CD8-positive, alpha-beta memory T cell (primary cell): ENCODE results near the gene KCNJ6. TPM values are rescaled to one million over a fixed set of nuclear protein-coding genes. Genes with fewer than 3 reads are reported as not detected.

Experiments
- CTCF ChIA-PET: fragments of 350-600 bp; sonication (Branson Sonifier 250); formaldehyde crosslinking; loops from one replicate; lab custom pipeline; 2021; ENCODE audit warnings: antibody characterized with exemption; lab: Charles Lee
- POLR2A ChIA-PET: fragments of 350-600 bp; sonication (Branson Sonifier 250); formaldehyde crosslinking; loops from one replicate; lab custom pipeline; 2021; ENCODE audit warnings: antibody characterized with exemption; lab: Charles Lee
- DNase-seq, 5 donors: peaks; one replicate each; pipeline versions ENCODE4 v3.0.0 to v3.0.0-alpha.2; 2020 to 2022; ENCODE audit warnings: mixed read lengths in 1 of 5
- H3K27ac ChIP-seq: one replicate; pipeline ENCODE4 v1.7.0; 2013; ENCODE audit warnings: low read depth, mild to moderate bottlenecking, low read length, moderate library complexity
- H3K27me3 ChIP-seq: 2 replicates; pipeline ENCODE4 v1.7.0; 2013; ENCODE audit warnings: low read length, mild to moderate bottlenecking; ENCODE audit not compliant: insufficient read depth, poor library complexity, severe bottlenecking
- H3K36me3 ChIP-seq: 2 replicates; pipeline ENCODE4 v1.7.0; 2013; ENCODE audit warnings: mild to moderate bottlenecking, low read length, moderate library complexity; ENCODE audit not compliant: insufficient read depth
- H3K4me1 ChIP-seq: 2 replicates; pipeline ENCODE4 v1.7.0; 2013; ENCODE audit warnings: mild to moderate bottlenecking, low read length, moderate library complexity; ENCODE audit not compliant: insufficient read depth
- H3K4me3 ChIP-seq: 2 replicates; pipeline ENCODE4 v1.7.0; 2013; ENCODE audit warnings: mild to moderate bottlenecking, low read length
- H3K9me3 ChIP-seq: 2 replicates; pipeline ENCODE4 v1.7.0; 2013; ENCODE audit warnings: mild to moderate bottlenecking, low read length
- H3K27ac Mint-ChIP-seq, 8 donors: one replicate each; pipeline ENCODE4 v1.8.0; 2020 to 2021; ENCODE audit warnings: mixed read lengths in 8 of 8, mild to moderate bottlenecking in 6 of 8, inconsistent platforms in 3 of 8, moderate library complexity in 3 of 8
- H3K27me3 Mint-ChIP-seq, 2 donors: one replicate each; pipeline ENCODE4 v1.8.0; 2020 to 2021; ENCODE audit warnings: mixed read lengths in 2 of 2, mild to moderate bottlenecking in 1 of 2, moderate library complexity in 1 of 2
- H3K36me3 Mint-ChIP-seq, 3 donors: one replicate each; pipeline ENCODE4 v1.8.0; 2020 to 2021; ENCODE audit warnings: mixed read lengths in 3 of 3, inconsistent platforms in 1 of 3, mild to moderate bottlenecking in 1 of 3
- H3K4me1 Mint-ChIP-seq, 3 donors: one replicate each; pipeline ENCODE4 v1.8.0; 2020 to 2021; ENCODE audit warnings: mixed read lengths in 3 of 3, inconsistent platforms in 1 of 3, mild to moderate bottlenecking in 1 of 3
- H3K4me3 Mint-ChIP-seq, 7 donors: one replicate each; pipeline ENCODE4 v1.8.0; 2020 to 2021; ENCODE audit warnings: mixed read lengths in 7 of 7, mild to moderate bottlenecking in 6 of 7, moderate library complexity in 4 of 7, inconsistent platforms in 2 of 7
- H3K9me3 Mint-ChIP-seq, 5 donors: one replicate each; pipeline ENCODE4 v1.8.0; 2020 to 2022; ENCODE audit warnings: mixed read lengths in 5 of 5, mild to moderate bottlenecking in 3 of 5, moderate library complexity in 2 of 5, inconsistent platforms in 1 of 5
- polyA plus RNA-seq: library from polyadenylated mRNA; unstranded; fragments of 300-500 nt; fragmentation: Illumina TruSeq; gene quantifications from one replicate; pipeline ENCODE4 v1.2.3, GENCODE V29; 2021
- total RNA-seq, 2 experiments: library from RNA; stranded (reverse); gene quantifications; one replicate each; pipeline ENCODE4 v1.2.3, GENCODE V29; 2021

KCNJ6 gene
- total and polyA plus RNA-seq, 3 experiments from 2014 or later, result not detected

GRCh38 chr21:37561506-37561905 is 354.8 kb downstream of the KCNJ6 start:
- no peaks in the 10 kb centered on the region for H3K27me3 ChIP-seq
- Mint-ChIP-seq H3K4me3 (peak overlapping the region in 3 of 7 donors; percentile 61 to 98 (median 97)), H3K4me1 (peaks cover 17 to 28% (median 19%) of the 10 kb centered on the region in 3 donors), H3K27ac (peak overlapping the region in 1 of 8 donors; percentile 100), H3K9me3 (peaks cover 0 to 3% (median 0%) of the 10 kb centered on the region in 5 donors), H3K36me3 (peaks cover 0 to 5% (median 0%) of the 10 kb centered on the region in 3 donors), H3K27me3 (peaks cover 3 to 5% of the 10 kb centered on the region in 2 donors)
- no peaks in the 10 kb centered on the region for H3K9me3 ChIP-seq
- POLR2A ChIA-PET, result no interaction called here
- H3K36me3 ChIP-seq, result no peaks in the 10 kb centered on the region
- no peak for DNase-seq
- no peak overlapping the region for H3K27ac ChIP-seq
- CTCF ChIA-PET, result no interaction called here
- peaks cover 16% of the 10 kb centered on the region for H3K4me1 ChIP-seq
- no peak overlapping the region for H3K4me3 ChIP-seq

- DNase-seq, result no peak
- POLR2A ChIA-PET, result interaction anchor here (0.5 kb wide), 1 partner anchor 408 kb away, joined by 5 read pairs; no protein-coding TSS in a partner anchor
- Histone ChIP-seq H3K27me3 (no peaks in the 10 kb centered on the region), H3K27ac (no peak overlapping the region), H3K4me3 (no peak overlapping the region), H3K36me3 (no peaks in the 10 kb centered on the region), H3K4me1 (peaks cover 16% of the 10 kb centered on the region), H3K9me3 (no peaks in the 10 kb centered on the region)
- H3K4me1 Mint-ChIP-seq, result peaks cover 17 to 21% (median 18%) of the 10 kb centered on the region in 3 donors
- peaks cover 3 to 14% of the 10 kb centered on the region in 2 donors for H3K27me3 Mint-ChIP-seq
- H3K36me3 Mint-ChIP-seq, result peaks cover 0 to 5% (median 0%) of the 10 kb centered on the region in 3 donors
- H3K27ac Mint-ChIP-seq, result peak overlapping the region in 1 of 8 donors; percentile 33
- H3K4me3 Mint-ChIP-seq, result no peak overlapping the region
- peaks cover 0 to 3% (median 0%) of the 10 kb centered on the region in 5 donors for H3K9me3 Mint-ChIP-seq
- CTCF ChIA-PET, result no interaction called here
Observed at GRCh38 chr21:37560385-37560784, 355.9 kb downstream of the KCNJ6 start.

- Histone ChIP-seq H3K36me3 (no peaks in the 10 kb centered on the region), H3K9me3 (no peaks in the 10 kb centered on the region), H3K4me1 (peaks cover 7% of the 10 kb centered on the region), H3K27me3 (no peaks in the 10 kb centered on the region), H3K27ac (no peak overlapping the region), H3K4me3 (no peak overlapping the region)
- Mint-ChIP-seq H3K4me3 (no peak overlapping the region), H3K27ac (peak overlapping the region in 1 of 8 donors; percentile 38), H3K27me3 (peaks cover 3 to 22% of the 10 kb centered on the region in 2 donors), H3K4me1 (peaks cover 4 to 9% (median 7%) of the 10 kb centered on the region in 3 donors), H3K9me3 (peaks cover 0 to 3% (median 0%) of the 10 kb centered on the region in 5 donors), H3K36me3 (no peaks in the 10 kb centered on the region)
- DNase-seq, result no peak
- POLR2A ChIA-PET, result no interaction called here
- CTCF ChIA-PET, result no interaction called here
Observed at GRCh38 chr21:37558676-37559211, 357.5 kb downstream of the KCNJ6 start.
